Peyer's patch (tissue), 4 donors: ENCODE results near the gene MMADHC. TPM values are rescaled to one million over a fixed set of nuclear protein-coding genes. Genes with fewer than 3 reads are reported as not detected.

ENCODE experiments used
- DNase-seq, 3 donors: peaks; one replicate each; pipeline ENCODE4 v3.0.0-alpha.2; 2017 to 2019
- H3K27ac ChIP-seq, 4 donors: fragments of 200-600 bp; sonication (generic); one replicate each; pipeline ENCODE4 v1.5.1; 2016 to 2019
- H3K27me3 ChIP-seq, 2 donors: fragments of 200-600 bp; sonication (generic); one replicate each; pipeline ENCODE4 v1.5.1; 2019
- H3K36me3 ChIP-seq, 3 donors: fragments of 200-600 bp; sonication (generic); one replicate each; pipeline ENCODE4 v1.5.1; 2016 to 2019
- H3K4me1 ChIP-seq, 4 donors: fragments of 200-600 bp; sonication (generic); one replicate each; pipeline ENCODE4 v1.5.1; 2016 to 2019
- H3K4me3 ChIP-seq, 4 donors: fragments of 200-600 bp; sonication (generic); 1 replicate in 3 of 4; 2 replicates in 1 of 4; pipeline ENCODE4 v1.5.1; 2016 to 2019; ENCODE audit warnings: mild to moderate bottlenecking in 1 of 4
- H3K9me3 ChIP-seq, 4 donors: fragments of 200-600 bp; sonication (generic); one replicate each; pipeline ENCODE4 v1.5.1; 2016 to 2019; ENCODE audit warnings: mild to moderate bottlenecking in 1 of 4
- CTCF ChIP-seq, 6 experiments: fragments of 450-650 bp in 4 of 6; fragments of 200-600 bp in 2 of 6; sonication (generic) in 1 of 6; IDR thresholded peaks; one replicate each; pipeline ENCODE4 v1.5.1; 2017 to 2019; ENCODE audit warnings: antibody characterized with exemption in 6 of 6, mild to moderate bottlenecking in 3 of 6, moderate library complexity in 1 of 6
- POLR2A ChIP-seq, 2 donors: fragments of 450-650 bp; IDR thresholded peaks; one replicate each; pipeline ENCODE4 v1.5.1; 2017; ENCODE audit warnings: antibody characterized with exemption in 2 of 2, mild to moderate bottlenecking in 2 of 2, moderate library complexity in 2 of 2
- small RNA-seq, 2 donors: library from RNA; depleted of rRNA; stranded (forward); fragments of <200 nt; gene quantifications; one replicate each; pipeline ENCODE3, GENCODE V24; 2016
- total RNA-seq, 4 donors: library from RNA; depleted of rRNA; stranded (reverse); fragments of >200 nt; gene quantifications; one replicate each; pipeline ENCODE4 v1.1.0, GENCODE V29; 2016

Gene MMADHC
- total RNA-seq, 4 donors from 2014 or later: 35.5 to 61.6 (median 45.5) TPM

GRCh38 chr2:149536649-149537048, 50.9 kb downstream of the MMADHC start:
- Histone ChIP-seq H3K4me1 (no peaks in the 10 kb centered on the region), H3K27ac (no peak overlapping the region), H3K36me3 (no peaks in the 10 kb centered on the region), H3K4me3 (no peak overlapping the region), H3K27me3 (no peaks in the 10 kb centered on the region), H3K9me3 (no peaks in the 10 kb centered on the region)
- no peak for DNase-seq
- TF ChIP-seq POLR2A (IDR thresholded peaks at IDR 0.05): no peak

GRCh38 chr2:149534674-149535073, 52.9 kb downstream of the MMADHC start:
- H3K4me1 ChIP-seq: no peaks in the 10 kb centered on the region
- H3K9me3 ChIP-seq: no peaks in the 10 kb centered on the region
- H3K36me3 ChIP-seq: no peaks in the 10 kb centered on the region

GRCh38 chr2:149528983-149529382, 58.6 kb downstream of the MMADHC start:
- TF ChIP-seq CTCF (IDR thresholded peaks at IDR 0.05): no peak
- Histone ChIP-seq H3K36me3 (no peaks in the 10 kb centered on the region), H3K4me1 (no peaks in the 10 kb centered on the region), H3K9me3 (no peaks in the 10 kb centered on the region), H3K27me3 (no peaks in the 10 kb centered on the region), H3K4me3 (no peak overlapping the region), H3K27ac (no peak overlapping the region)
- DNase-seq: no peak

More at GRCh38 chr2:149534674-149535073, 52.9 kb downstream of the MMADHC start:
- no peak overlapping the region for H3K27ac ChIP-seq
- TF ChIP-seq POLR2A (IDR thresholded peaks at IDR 0.05) (no peak), CTCF (IDR thresholded peaks at IDR 0.05) (no peak)
- H3K27me3 ChIP-seq: no peaks in the 10 kb centered on the region
- no peak overlapping the region for H3K4me3 ChIP-seq
- DNase-seq: no peak

- H3K9me3 ChIP-seq: no peaks in the 10 kb centered on the region
- H3K27ac ChIP-seq: no peak overlapping the region
- H3K36me3 ChIP-seq: no peaks in the 10 kb centered on the region
- H3K4me3 ChIP-seq: no peak overlapping the region
- H3K4me1 ChIP-seq: no peaks in the 10 kb centered on the region
- TF ChIP-seq CTCF (IDR thresholded peaks at IDR 0.05) (no peak), POLR2A (IDR thresholded peaks at IDR 0.05) (no peak)
- no peak for DNase-seq
- no peaks in the 10 kb centered on the region for H3K27me3 ChIP-seq
These were observed 59.4 kb downstream of the MMADHC start for GRCh38 chr2:149527998-149528755.

- Histone ChIP-seq H3K27me3 (no peaks in the 10 kb centered on the region), H3K27ac (no peak overlapping the region), H3K4me1 (no peaks in the 10 kb centered on the region), H3K4me3 (no peak overlapping the region), H3K36me3 (no peaks in the 10 kb centered on the region), H3K9me3 (no peaks in the 10 kb centered on the region)
- DNase-seq: no peak
- no peak for TF ChIP-seq CTCF (IDR thresholded peaks at IDR 0.05)
- no peak for TF ChIP-seq POLR2A (IDR thresholded peaks at IDR 0.05)
These were observed 60.9 kb downstream of the MMADHC start for GRCh38 chr2:149526689-149527088.

GRCh38 chr2:149525323-149525722, 62.3 kb downstream of the MMADHC start:
- no peaks in the 10 kb centered on the region for H3K27me3 ChIP-seq
- no peaks in the 10 kb centered on the region for H3K4me1 ChIP-seq
- no peaks in the 10 kb centered on the region for H3K9me3 ChIP-seq
- DNase-seq: no peak
- H3K27ac ChIP-seq: no peak overlapping the region
- no peak overlapping the region for H3K4me3 ChIP-seq
- H3K36me3 ChIP-seq: no peaks in the 10 kb centered on the region
- TF ChIP-seq CTCF (IDR thresholded peaks at IDR 0.05) (no peak), POLR2A (IDR thresholded peaks at IDR 0.05) (no peak)

Small RNAs within 50 kb of the gene (small RNA-seq; reads per million reads assigned to genes)
- gene RNU6-601P: 0 reads per million in 2 donors
